ENCODE measurements around the gene TRIM71.
A peak's percentile ranks its signal among the peaks of the same experiment; 100 is the strongest.
"Not testable (repeated sequence)": the region's sequence is repeated elsewhere in the genome, so short reads cannot be mapped to it uniquely, and the experiment has no call there.

TRIM71 gene

GRCh38 chr3:32781211-32781968 is 36.4 kb upstream of the TRIM71 start (continued):
- TF ChIP-seq, protein P1, sequence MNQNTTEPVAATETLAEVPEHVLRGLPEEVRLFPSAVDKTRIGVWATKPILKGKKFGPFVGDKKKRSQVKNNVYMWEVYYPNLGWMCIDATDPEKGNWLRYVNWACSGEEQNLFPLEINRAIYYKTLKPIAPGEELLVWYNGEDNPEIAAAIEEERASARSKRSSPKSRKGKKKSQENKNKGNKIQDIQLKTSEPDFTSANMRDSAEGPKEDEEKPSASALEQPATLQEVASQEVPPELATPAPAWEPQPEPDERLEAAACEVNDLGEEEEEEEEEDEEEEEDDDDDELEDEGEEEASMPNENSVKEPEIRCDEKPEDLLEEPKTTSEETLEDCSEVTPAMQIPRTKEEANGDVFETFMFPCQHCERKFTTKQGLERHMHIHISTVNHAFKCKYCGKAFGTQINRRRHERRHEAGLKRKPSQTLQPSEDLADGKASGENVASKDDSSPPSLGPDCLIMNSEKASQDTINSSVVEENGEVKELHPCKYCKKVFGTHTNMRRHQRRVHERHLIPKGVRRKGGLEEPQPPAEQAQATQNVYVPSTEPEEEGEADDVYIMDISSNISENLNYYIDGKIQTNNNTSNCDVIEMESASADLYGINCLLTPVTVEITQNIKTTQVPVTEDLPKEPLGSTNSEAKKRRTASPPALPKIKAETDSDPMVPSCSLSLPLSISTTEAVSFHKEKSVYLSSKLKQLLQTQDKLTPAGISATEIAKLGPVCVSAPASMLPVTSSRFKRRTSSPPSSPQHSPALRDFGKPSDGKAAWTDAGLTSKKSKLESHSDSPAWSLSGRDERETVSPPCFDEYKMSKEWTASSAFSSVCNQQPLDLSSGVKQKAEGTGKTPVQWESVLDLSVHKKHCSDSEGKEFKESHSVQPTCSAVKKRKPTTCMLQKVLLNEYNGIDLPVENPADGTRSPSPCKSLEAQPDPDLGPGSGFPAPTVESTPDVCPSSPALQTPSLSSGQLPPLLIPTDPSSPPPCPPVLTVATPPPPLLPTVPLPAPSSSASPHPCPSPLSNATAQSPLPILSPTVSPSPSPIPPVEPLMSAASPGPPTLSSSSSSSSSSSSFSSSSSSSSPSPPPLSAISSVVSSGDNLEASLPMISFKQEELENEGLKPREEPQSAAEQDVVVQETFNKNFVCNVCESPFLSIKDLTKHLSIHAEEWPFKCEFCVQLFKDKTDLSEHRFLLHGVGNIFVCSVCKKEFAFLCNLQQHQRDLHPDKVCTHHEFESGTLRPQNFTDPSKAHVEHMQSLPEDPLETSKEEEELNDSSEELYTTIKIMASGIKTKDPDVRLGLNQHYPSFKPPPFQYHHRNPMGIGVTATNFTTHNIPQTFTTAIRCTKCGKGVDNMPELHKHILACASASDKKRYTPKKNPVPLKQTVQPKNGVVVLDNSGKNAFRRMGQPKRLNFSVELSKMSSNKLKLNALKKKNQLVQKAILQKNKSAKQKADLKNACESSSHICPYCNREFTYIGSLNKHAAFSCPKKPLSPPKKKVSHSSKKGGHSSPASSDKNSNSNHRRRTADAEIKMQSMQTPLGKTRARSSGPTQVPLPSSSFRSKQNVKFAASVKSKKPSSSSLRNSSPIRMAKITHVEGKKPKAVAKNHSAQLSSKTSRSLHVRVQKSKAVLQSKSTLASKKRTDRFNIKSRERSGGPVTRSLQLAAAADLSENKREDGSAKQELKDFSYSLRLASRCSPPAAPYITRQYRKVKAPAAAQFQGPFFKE (tag by site-specific recombination; IDR thresholded peaks at IDR 0.05; ENCODE audit: borderline replicate concordance): no peak
- peak; percentile 38; the same call in 1 of the 2 replicates for TF ChIP-seq ZBTB48 (tag by site-specific recombination; IDR thresholded peaks at IDR 0.05)
- TF ChIP-seq ZNF623 (tag by site-specific recombination; IDR thresholded peaks at IDR 0.05): peak; percentile 12; the same call in 1 of the 2 replicates
- no peak for TF ChIP-seq KLF7 (tag by site-specific recombination; IDR thresholded peaks at IDR 0.05; ENCODE audit: borderline replicate concordance)
- peak; percentile 81 for TF ChIP-seq ZNF335 (tag by site-specific recombination; conservative IDR thresholded peaks at IDR 0.05)
- TF ChIP-seq ZNF23 (tag by site-specific recombination; IDR thresholded peaks at IDR 0.05; ENCODE audit: borderline replicate concordance): no peak
- TF ChIP-seq ZEB2 (tag by site-specific recombination; IDR thresholded peaks at IDR 0.05): peak; percentile 76; the same call in 1 of the 2 replicates
- TF ChIP-seq ZIC2 (tag by site-specific recombination; IDR thresholded peaks at IDR 0.05): peak; percentile 82
- peak; percentile 51; the same call in 1 of the 2 replicates for TF ChIP-seq KLF8 (tag by site-specific recombination; IDR thresholded peaks at IDR 0.05)
- TF ChIP-seq, protein P2, sequence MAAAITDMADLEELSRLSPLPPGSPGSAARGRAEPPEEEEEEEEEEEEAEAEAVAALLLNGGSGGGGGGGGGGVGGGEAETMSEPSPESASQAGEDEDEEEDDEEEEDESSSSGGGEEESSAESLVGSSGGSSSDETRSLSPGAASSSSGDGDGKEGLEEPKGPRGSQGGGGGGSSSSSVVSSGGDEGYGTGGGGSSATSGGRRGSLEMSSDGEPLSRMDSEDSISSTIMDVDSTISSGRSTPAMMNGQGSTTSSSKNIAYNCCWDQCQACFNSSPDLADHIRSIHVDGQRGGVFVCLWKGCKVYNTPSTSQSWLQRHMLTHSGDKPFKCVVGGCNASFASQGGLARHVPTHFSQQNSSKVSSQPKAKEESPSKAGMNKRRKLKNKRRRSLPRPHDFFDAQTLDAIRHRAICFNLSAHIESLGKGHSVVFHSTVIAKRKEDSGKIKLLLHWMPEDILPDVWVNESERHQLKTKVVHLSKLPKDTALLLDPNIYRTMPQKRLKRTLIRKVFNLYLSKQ (tag by site-specific recombination; IDR thresholded peaks at IDR 0.05; ENCODE audit: borderline replicate concordance): no peak
- no peak for TF ChIP-seq ZBTB7A (tag by site-specific recombination; IDR thresholded peaks at IDR 0.05; ENCODE audit: low read depth)
- no peak for TF ChIP-seq ZNF391 (tag by site-specific recombination; IDR thresholded peaks at IDR 0.05; ENCODE audit: borderline replicate concordance, low read depth)
- TF ChIP-seq, protein P3, sequence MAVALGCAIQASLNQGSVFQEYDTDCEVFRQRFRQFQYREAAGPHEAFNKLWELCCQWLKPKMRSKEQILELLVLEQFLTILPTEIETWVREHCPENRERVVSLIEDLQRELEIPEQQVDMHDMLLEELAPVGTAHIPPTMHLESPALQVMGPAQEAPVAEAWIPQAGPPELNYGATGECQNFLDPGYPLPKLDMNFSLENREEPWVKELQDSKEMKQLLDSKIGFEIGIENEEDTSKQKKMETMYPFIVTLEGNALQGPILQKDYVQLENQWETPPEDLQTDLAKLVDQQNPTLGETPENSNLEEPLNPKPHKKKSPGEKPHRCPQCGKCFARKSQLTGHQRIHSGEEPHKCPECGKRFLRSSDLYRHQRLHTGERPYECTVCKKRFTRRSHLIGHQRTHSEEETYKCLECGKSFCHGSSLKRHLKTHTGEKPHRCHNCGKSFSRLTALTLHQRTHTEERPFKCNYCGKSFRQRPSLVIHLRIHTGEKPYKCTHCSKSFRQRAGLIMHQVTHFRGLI (tag by site-specific recombination; IDR thresholded peaks at IDR 0.05): peak; percentile 45; the same call in 1 of the 2 replicates
- TF ChIP-seq ZNF138 (tag by site-specific recombination; IDR thresholded peaks at IDR 0.05; ENCODE audit: borderline replicate concordance): no peak
- no peak for TF ChIP-seq ZBTB6 (tag by site-specific recombination; IDR thresholded peaks at IDR 0.05)
- TF ChIP-seq MZF1 (tag by site-specific recombination; IDR thresholded peaks at IDR 0.05; ENCODE audit: borderline replicate concordance): no peak
- TF ChIP-seq ZNF404 (tag by site-specific recombination; IDR thresholded peaks at IDR 0.05): no peak
- no peak for TF ChIP-seq PRDM6 (tag by site-specific recombination; IDR thresholded peaks at IDR 0.05)
- no peak for TF ChIP-seq ZNF19 (tag by site-specific recombination; IDR thresholded peaks at IDR 0.05; ENCODE audit: low read depth)
- TF ChIP-seq ZNF548 (tag by site-specific recombination; IDR thresholded peaks at IDR 0.05): no peak
- TF ChIP-seq GLIS2 (tag by site-specific recombination; IDR thresholded peaks at IDR 0.05): peak; percentile 56; the same call in 1 of the 2 replicates
- no peak for TF ChIP-seq OVOL3 (tag by site-specific recombination; IDR thresholded peaks at IDR 0.05)
- no peak for TF ChIP-seq ZNF768 (tag by site-specific recombination; IDR thresholded peaks at IDR 0.05)
- TF ChIP-seq ZNF501 (tag by site-specific recombination; IDR thresholded peaks at IDR 0.05): peak; percentile 62; the same call in 1 of the 2 replicates

DNA sequence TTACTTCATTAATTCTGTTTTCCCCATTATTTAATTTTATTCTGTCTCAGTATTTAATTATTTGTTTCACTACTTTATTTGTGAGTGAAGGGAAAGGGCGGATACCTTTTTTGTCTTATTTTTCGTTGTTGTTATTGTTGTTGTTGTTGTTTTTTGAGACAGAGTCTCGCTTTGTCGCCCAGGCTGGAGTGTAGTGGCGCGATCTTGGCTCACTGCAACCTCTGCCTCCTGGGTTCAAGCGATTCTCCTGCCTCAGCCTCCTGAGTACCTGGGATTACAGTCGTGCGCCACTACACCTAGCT is 35.9 kb upstream of the TRIM71 start:
- not testable (repeated sequence) for H3K4me3 ChIP-seq (ENCODE audit: low read depth, low read length); H3K4me1 ChIP-seq (ENCODE audit: control insufficient read depth, insufficient read depth, low read length); H3K27ac ChIP-seq (ENCODE audit: extremely low read depth, low read depth, low read length); H3K36me3 ChIP-seq (ENCODE audit: control insufficient read depth in 2 of 2, insufficient read depth in 1 of 2, low read length in 2 of 2); H3K9me3 ChIP-seq (ENCODE audit: control insufficient read depth, insufficient read depth, low read depth, low read length)
- ChIA-PET CTCF (interaction anchor here (0.6 to 1.9 kb wide), 5 partner anchors 9 to 825 kb away, joined by 3 to 4 read pairs (median 3); no protein-coding TSS in a partner anchor), POLR2A (interaction anchor here (0.8 to 1.7 kb wide), 2 partner anchors 10 to 16 kb away, joined by 3 to 5 read pairs; no protein-coding TSS in a partner anchor)
